GM12878 (cell line): ENCODE data around the gene TUBGCP3. TPM values are rescaled to one million over a fixed set of nuclear protein-coding genes. Genes with fewer than 3 reads are reported as not detected.

Experiments
- ATAC-seq: fragments of 200-7000 bp; cut with Tn5 transposase; 3 replicates; pipeline ENCODE4 v1.9.1; 2020; ENCODE audit warnings: mild to moderate bottlenecking, moderate library complexity
- BruUV-seq: library from RNA; stranded (reverse); fragments of 400-500 nt; replicated peaks from 2 replicates; lab custom pipeline; 2021; lab: Mats Ljungman, UMichigan
- CTCF ChIA-PET: fragments of 300-600 bp; sonication (Branson Sonifier 250); formaldehyde crosslinking; extraction: SDS; loops from one replicate; lab custom pipeline; 2021; ENCODE audit warnings: inconsistent platforms; lab: Yijun Ruan, JAX
- POLR2A ChIA-PET: fragments of 350-600 bp; formaldehyde crosslinking; extraction: SDS; loops from one replicate; lab custom pipeline; 2021; ENCODE audit warnings: inconsistent platforms; lab: Charles Lee
- RAD21 ChIA-PET: fragments of 300-600 bp; sonication (Branson Sonifier 250); formaldehyde crosslinking; loops from one replicate; lab custom pipeline; 2023; ENCODE audit warnings: antibody characterized with exemption; ENCODE audit not compliant: unreplicated experiment; lab: Charles Lee
- SMC1A ChIA-PET: fragments of 300-600 bp; sonication (Branson Sonifier 250); formaldehyde crosslinking; loops from one replicate; lab custom pipeline; 2023; ENCODE audit not compliant: unreplicated experiment, uncharacterized antibody; lab: Charles Lee
- DNase-seq: peaks from one replicate; pipeline ENCODE4 v3.0.0-alpha.2; 2011; ENCODE audit warnings: low read depth, low spot score
- FAIRE-seq: peaks from 3 replicates; lab custom pipeline; 2011; peaks lifted over from hg19 to GRCh38; lab: Jason Lieb, UNC
- H2AFZ ChIP-seq: 2 replicates; pipeline ENCODE4 v1.6.0; 2011; ENCODE audit warnings: low read depth, low read length, control low read depth; ENCODE audit not compliant: control insufficient read depth
- H3K27ac ChIP-seq: 2 replicates; pipeline ENCODE4 v1.5.1; 2011; ENCODE audit warnings: control low read depth; ENCODE audit not compliant: control insufficient read depth, insufficient read depth
- H3K27me3 ChIP-seq, 2 experiments: replicated peaks in 1 of 2; 2 replicates each; pipeline versions ENCODE4 v1.6.0 to v1.6.1; 2011; ENCODE audit warnings: low read length in 1 of 2; ENCODE audit not compliant: control insufficient read depth in 2 of 2, insufficient read depth in 2 of 2
- H3K36me3 ChIP-seq, 2 experiments: 2 replicates each; pipeline ENCODE4 v1.5.1; 2011; ENCODE audit warnings: low read length in 1 of 2; ENCODE audit not compliant: control insufficient read depth in 2 of 2, insufficient read depth in 2 of 2
- H3K4me1 ChIP-seq: 2 replicates; pipeline ENCODE4 v1.6.1; 2011; ENCODE audit warnings: mild to moderate bottlenecking, low read length, moderate library complexity, mixed read lengths; ENCODE audit not compliant: control insufficient read depth, insufficient read depth
- H3K4me2 ChIP-seq: 2 replicates; pipeline ENCODE4 v1.6.0; 2011; ENCODE audit warnings: control low read depth; ENCODE audit not compliant: control insufficient read depth, insufficient read depth
- H3K4me3 ChIP-seq: fragments of 200-600 bp; sonication (generic); 2 replicates; pipeline ENCODE4 v1.5.1; 2016
- H3K79me2 ChIP-seq: 2 replicates; pipeline ENCODE4 v1.6.0; 2011; ENCODE audit warnings: low read length; ENCODE audit not compliant: control insufficient read depth, insufficient read depth
- H3K9ac ChIP-seq: 2 replicates; pipeline ENCODE4 v1.8.0; 2011; ENCODE audit warnings: low read length, control low read depth, mixed read lengths; ENCODE audit not compliant: control insufficient read depth, insufficient read depth
- H3K9me3 ChIP-seq: replicated peaks from 3 replicates; pipeline ENCODE4 v1.5.1; 2011; ENCODE audit warnings: mild to moderate bottlenecking, low read length; ENCODE audit not compliant: control insufficient read depth, insufficient read depth
- H4K20me1 ChIP-seq: 2 replicates; pipeline ENCODE4 v1.6.0; 2011; ENCODE audit not compliant: control insufficient read depth, insufficient read depth
- CEBPB ChIP-seq, 2 experiments: fragments of 150-350 bp in 1 of 2; IDR thresholded peaks; 2 replicates each; pipeline ENCODE4 v1.6.1; 2012 to 2014; ENCODE audit warnings: low read depth in 2 of 2, low read length in 2 of 2, borderline replicate concordance in 1 of 2, inconsistent platforms in 1 of 2
- HDAC2 ChIP-seq: fragments of 200-600 bp; sonication (generic); IDR thresholded peaks from 2 replicates; pipeline ENCODE4 v1.6.1; 2017
- IRF4 ChIP-seq: IDR thresholded peaks from 2 replicates; pipeline ENCODE4 v1.6.1; 2011; ENCODE audit warnings: low read depth, low read length
- NFYA ChIP-seq: IDR thresholded peaks from 2 replicates; pipeline ENCODE4 v1.6.1; 2011; ENCODE audit warnings: low read depth, mild to moderate bottlenecking, low read length, improper control_type of control experiment, borderline replicate concordance
- POU2F2 ChIP-seq: IDR thresholded peaks from 3 replicates; pipeline ENCODE4 v1.6.1; 2011; ENCODE audit warnings: low read depth, mild to moderate bottlenecking, low read length, borderline replicate concordance
- RELA ChIP-seq: fragments of 450-650 bp; IDR thresholded peaks from 2 replicates; pipeline ENCODE4 v1.8.0; 2014; ENCODE audit warnings: borderline replicate concordance; ENCODE audit not compliant: partially characterized antibody
- SREBF1 ChIP-seq: IDR thresholded peaks from 2 replicates; pipeline ENCODE4 v1.6.1; 2012; ENCODE audit warnings: mild to moderate bottlenecking, low read length
- SUZ12 ChIP-seq: fragments of 200-600 bp; sonication (generic); IDR thresholded peaks from one replicate; pipeline ENCODE4 v1.6.1; 2018; ENCODE audit warnings: antibody characterized with exemption, mild to moderate bottlenecking; ENCODE audit not compliant: unreplicated experiment
- ZNF217 ChIP-seq: fragments of 450-650 bp; IDR thresholded peaks from 2 replicates; pipeline ENCODE4 v1.6.1; 2017; ENCODE audit warnings: antibody characterized with exemption, mild to moderate bottlenecking
- WGBS: methylation state at CpG from one replicate; pipeline ENCODE4 v1.1.6; 2016; ENCODE audit warnings: low lambda C conversion rate; ENCODE audit not compliant: insufficient replicate concordance, insufficient coverage; ENCODE audit errors: missing lambda C conversion rate; 5-methylcytosine and 5-hydroxymethylcytosine counted together
- in situ Hi-C: fragments of 300-500 bp; cut with MboI; formaldehyde crosslinking; loops from 9 replicates; pipeline ENCODE4 v1.14.3; 2018; ENCODE audit warnings: mixed read lengths
- intact Hi-C: fragments of 100-400 bp; cut with micrococcal nuclease; formaldehyde crosslinking; loops from one replicate; pipeline ENCODE4 v1.14.2; 2022; ENCODE audit not compliant: unreplicated experiment
- polyA plus RNA-seq, 11 experiments: library from polyadenylated mRNA; depleted of rRNA in 4 of 11; unstranded in 6 of 11; stranded (reverse) in 5 of 11; fragments of >200 nt; fragmentation: Nextera tagmentation in 4 of 11; fragmentation: Illumina TruSeq in 1 of 11; extraction: Ambion mirVana in 4 of 11; extraction: Trizol in 1 of 11; gene quantifications; 1 replicate in 1 of 11; 2 replicates in 10 of 11; pipeline versions ENCODE4 v1.2.1 to v1.2.3, GENCODE V29; 2011 to 2016; ENCODE audit warnings: inconsistent platforms in 2 of 11, missing spikeins in 2 of 11, low read depth in 1 of 11
- total RNA-seq, 4 experiments: library from RNA; depleted of rRNA in 3 of 4; stranded (reverse); fragments of >200 nt in 3 of 4; fragmentation: Illumina TruSeq in 1 of 4; extraction: Trizol in 1 of 4; gene quantifications; 2 replicates each; pipeline versions ENCODE4 v1.2.1 to v1.2.3, GENCODE V29; 2013 to 2021
- TF ChIP-seq, protein P1 (sequence below): fragments of 450-650 bp; conservative IDR thresholded peaks from 2 replicates; pipeline ENCODE4 v1.6.1; 2017; ENCODE audit warnings: mild to moderate bottlenecking, moderate library complexity
- TF ChIP-seq, protein P2 (sequence below): fragments of 450-650 bp; IDR thresholded peaks from 2 replicates; pipeline ENCODE4 v1.6.1; 2017; ENCODE audit warnings: borderline replicate concordance

The TUBGCP3 gene
- total and polyA plus RNA-seq, 10 of the 15 experiments (the other 5 are each of a cell fraction or from before 2014, with no cell fraction given), result 4.0 to 34.0 (median 22.6) TPM

DNA sequence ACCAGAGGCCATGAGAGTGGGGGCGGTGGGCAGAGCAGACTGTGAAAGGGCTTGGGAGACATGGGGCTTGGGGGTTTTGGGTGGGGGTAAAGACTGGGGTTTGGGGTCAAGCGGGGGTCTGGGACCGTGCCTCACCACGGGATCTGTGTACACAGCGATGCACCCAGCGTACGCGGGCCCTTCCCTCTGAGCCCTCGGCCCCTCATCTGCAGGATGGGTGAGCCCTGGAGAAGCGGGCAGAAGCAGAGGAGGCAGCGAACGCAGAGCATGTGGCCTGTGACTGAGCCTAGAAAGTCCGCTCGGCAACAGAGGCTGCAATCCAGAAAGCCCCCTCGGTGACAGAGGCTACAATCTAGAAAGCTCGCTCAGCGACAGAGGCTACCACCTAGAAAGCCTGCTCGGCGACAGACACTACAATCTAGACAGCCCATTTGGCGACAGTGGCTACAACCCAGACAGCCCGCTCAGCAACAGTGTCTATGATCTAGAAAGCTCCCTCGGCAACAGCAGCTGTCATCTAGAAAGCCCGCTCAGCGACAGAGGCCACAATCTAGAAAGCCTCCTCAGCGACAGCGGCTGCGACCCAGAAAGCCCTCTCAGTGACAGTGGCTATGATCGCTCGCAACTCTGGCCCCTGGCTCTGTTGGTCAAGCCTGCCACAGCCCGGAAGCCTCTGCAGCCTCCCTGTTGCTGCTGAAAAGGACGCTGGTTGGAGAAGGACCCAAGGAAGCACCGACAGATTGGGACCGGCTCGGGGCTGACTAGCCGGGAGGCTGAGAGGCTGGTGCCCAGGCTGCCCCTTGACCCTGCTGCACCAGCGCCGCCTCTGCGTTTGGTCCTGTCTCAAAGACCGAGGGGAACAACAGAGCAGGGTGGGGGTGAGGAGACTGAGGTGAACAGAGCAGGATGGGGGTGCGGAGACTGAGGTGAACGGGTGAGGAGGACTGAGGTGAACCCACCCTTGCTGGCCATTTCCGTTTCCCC, 143.2 kb downstream of the TUBGCP3 start:
- 62% methylated on average over 39 of the region's 42 CpGs for whole genome bisulfite sequencing

More for the DNA sequence above, 143.2 kb downstream of the TUBGCP3 start:
- intact Hi-C loops (loop anchor here (1.0 to 10.0 kb wide), 2 partner anchors 160 to 970 kb away; no protein-coding TSS in a partner anchor), in situ Hi-C loops (loop anchor here (5.0 to 25.0 kb wide), 2 partner anchors 972 to 1357 kb away; no protein-coding TSS in a partner anchor)
- H2AFZ ChIP-seq, result no peak overlapping the region
- H3K79me2 ChIP-seq, result no peaks in the 10 kb centered on the region
- CTCF ChIA-PET, result interaction anchor here (0.7 to 2.6 kb wide), 6 partner anchors 161 to 1377 kb away, joined by 3 to 14 read pairs (median 3); no protein-coding TSS in a partner anchor
- no peak for FAIRE-seq
- H3K9me3 ChIP-seq, result no peaks in the 10 kb centered on the region
- no peak overlapping the region for H3K9ac ChIP-seq
- TF ChIP-seq IRF4 (no peak), HDAC2 (no peak), ZNF217 (no peak), SREBF1 (no peak), CEBPB (IDR thresholded peaks at IDR 0.05; ENCODE audit: borderline replicate concordance in 1 of 2, low read depth in 2 of 2, low read length in 2 of 2) (no peak), SUZ12 (no peak), RELA (no peak), NFYA (no peak), POU2F2 (no peak)
- TF ChIP-seq, protein P1, sequence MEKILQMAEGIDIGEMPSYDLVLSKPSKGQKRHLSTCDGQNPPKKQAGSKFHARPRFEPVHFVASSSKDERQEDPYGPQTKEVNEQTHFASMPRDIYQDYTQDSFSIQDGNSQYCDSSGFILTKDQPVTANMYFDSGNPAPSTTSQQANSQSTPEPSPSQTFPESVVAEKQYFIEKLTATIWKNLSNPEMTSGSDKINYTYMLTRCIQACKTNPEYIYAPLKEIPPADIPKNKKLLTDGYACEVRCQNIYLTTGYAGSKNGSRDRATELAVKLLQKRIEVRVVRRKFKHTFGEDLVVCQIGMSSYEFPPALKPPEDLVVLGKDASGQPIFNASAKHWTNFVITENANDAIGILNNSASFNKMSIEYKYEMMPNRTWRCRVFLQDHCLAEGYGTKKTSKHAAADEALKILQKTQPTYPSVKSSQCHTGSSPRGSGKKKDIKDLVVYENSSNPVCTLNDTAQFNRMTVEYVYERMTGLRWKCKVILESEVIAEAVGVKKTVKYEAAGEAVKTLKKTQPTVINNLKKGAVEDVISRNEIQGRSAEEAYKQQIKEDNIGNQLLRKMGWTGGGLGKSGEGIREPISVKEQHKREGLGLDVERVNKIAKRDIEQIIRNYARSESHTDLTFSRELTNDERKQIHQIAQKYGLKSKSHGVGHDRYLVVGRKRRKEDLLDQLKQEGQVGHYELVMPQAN, result no peak
- TF ChIP-seq, protein P2, sequence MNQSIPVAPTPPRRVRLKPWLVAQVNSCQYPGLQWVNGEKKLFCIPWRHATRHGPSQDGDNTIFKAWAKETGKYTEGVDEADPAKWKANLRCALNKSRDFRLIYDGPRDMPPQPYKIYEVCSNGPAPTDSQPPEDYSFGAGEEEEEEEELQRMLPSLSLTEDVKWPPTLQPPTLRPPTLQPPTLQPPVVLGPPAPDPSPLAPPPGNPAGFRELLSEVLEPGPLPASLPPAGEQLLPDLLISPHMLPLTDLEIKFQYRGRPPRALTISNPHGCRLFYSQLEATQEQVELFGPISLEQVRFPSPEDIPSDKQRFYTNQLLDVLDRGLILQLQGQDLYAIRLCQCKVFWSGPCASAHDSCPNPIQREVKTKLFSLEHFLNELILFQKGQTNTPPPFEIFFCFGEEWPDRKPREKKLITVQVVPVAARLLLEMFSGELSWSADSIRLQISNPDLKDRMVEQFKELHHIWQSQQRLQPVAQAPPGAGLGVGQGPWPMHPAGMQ, result no peak
- POLR2A ChIA-PET, result no interaction called here
- no peaks in the 10 kb centered on the region for H3K4me1 ChIP-seq
- RAD21 ChIA-PET, result interaction anchor here (0.6 to 2.4 kb wide), 3 partner anchors 940 to 970 kb away, joined by 3 to 12 read pairs (median 4); no protein-coding TSS in a partner anchor
- ATAC-seq, result no peak; the same call in 2 of the 3 replicates
- H3K27me3 ChIP-seq, result no peaks in the 10 kb centered on the region
- H3K4me2 ChIP-seq, result no peak overlapping the region
- H3K4me3 ChIP-seq, result no peak overlapping the region
- H4K20me1 ChIP-seq, result no peaks in the 10 kb centered on the region
- no peak overlapping the region for H3K27ac ChIP-seq
- SMC1A ChIA-PET, result interaction anchor here (0.7 to 1.2 kb wide), 3 partner anchors 161 to 1989 kb away, joined by 3 to 5 read pairs (median 5); no protein-coding TSS in a partner anchor
- no peak for DNase-seq
- no TSS peak for BruUV-seq
- H3K36me3 ChIP-seq, result no peaks in the 10 kb centered on the region
